ENCODE data around the gene ADIPOQ. TPM values are rescaled to one million over a fixed set of nuclear protein-coding genes. Genes with fewer than 3 reads are reported as not detected.
"Not testable (repeated sequence)": the region's sequence is repeated elsewhere in the genome, so short reads cannot be mapped to it uniquely, and the experiment has no call there.

ADIPOQ gene
- polyA plus RNA-seq, 1 donor (not counting 4 experiments of a cell fraction or from before 2014, with no cell fraction given): not detected

DNA sequence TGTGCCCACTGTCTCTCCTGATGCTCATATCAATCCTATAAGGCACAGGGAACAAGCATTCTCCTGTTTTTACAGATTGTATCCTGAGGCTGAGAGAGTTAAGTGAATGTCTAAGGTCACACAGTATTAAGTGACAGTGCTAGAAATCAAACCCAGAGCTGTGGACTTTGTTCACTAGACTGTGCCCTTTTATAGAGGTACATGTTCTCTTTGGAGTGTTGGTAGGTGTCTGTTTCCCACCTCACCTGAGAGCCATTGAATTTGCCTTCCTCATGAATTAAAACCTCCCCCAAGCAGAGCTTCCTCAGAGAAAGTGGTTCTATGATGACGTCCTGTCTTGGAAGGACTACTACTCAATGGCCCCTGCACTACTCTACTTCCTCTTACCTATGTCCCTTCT, 12.4 kb downstream of the ADIPOQ start:
- Histone ChIP-seq H2AFZ (ENCODE audit: control insufficient read depth, low read length) (no peak overlapping the region), H3K4me3 (ENCODE audit: control insufficient read depth in 2 of 3, extremely low read depth in 1 of 3, insufficient read depth in 2 of 3, low read depth in 1 of 3, low read length in 3 of 3) (no peak overlapping the region), H3K9ac (ENCODE audit: control insufficient read depth, extremely low read depth, insufficient read depth, low read length) (no peak overlapping the region), H3K36me3 (ENCODE audit: control insufficient read depth in 2 of 2, extremely low read depth in 1 of 2, insufficient read depth in 2 of 2, low read length in 2 of 2) (no peaks in the 10 kb centered on the region), H3K9me3 (ENCODE audit: control insufficient read depth, low read depth, low read length) (no peaks in the 10 kb centered on the region), H3K4me1 (ENCODE audit: control insufficient read depth, extremely low read depth, insufficient read depth, low read length) (no peaks in the 10 kb centered on the region), H3K27me3 (ENCODE audit: control insufficient read depth, extremely low read depth, insufficient read depth, low read length) (no peaks in the 10 kb centered on the region), H3K9me1 (ENCODE audit: control insufficient read depth, extremely low read depth, insufficient read depth, low read length) (no peaks in the 10 kb centered on the region), H3K4me2 (ENCODE audit: control insufficient read depth, extremely low read depth, insufficient read depth, low read depth, low read length) (no peak overlapping the region), H3K79me2 (ENCODE audit: control insufficient read depth, insufficient read depth, low read length) (no peaks in the 10 kb centered on the region), H4K20me1 (ENCODE audit: control insufficient read depth, extremely low read depth, insufficient read depth, low read length) (no peaks in the 10 kb centered on the region), H3K27ac (ENCODE audit: control insufficient read depth, insufficient read depth, low read length) (no peak overlapping the region)
- DNase-seq (ENCODE audit: low read depth, low spot score): no peak
- no peak for FAIRE-seq
- TF ChIP-seq EZH2 (IDR thresholded peaks at IDR 0.05; ENCODE audit: low read length) (no peak), CTCF (optimal IDR thresholded peaks at IDR 0.05 in 1 of 3, IDR thresholded peaks at IDR 0.05 in 1 of 3, conservative IDR thresholded peaks at IDR 0.05 in 1 of 3; ENCODE audit: extremely low read depth in 1 of 3, insufficient read depth in 2 of 3, low read length in 3 of 3) (no peak)
- dilution Hi-C loops (cut with MboI; ENCODE audit: extremely low pct_ligation_motif_present, low sequenced_read_pairs): no loop called here

- Histone ChIP-seq H3K27ac (ENCODE audit: control insufficient read depth, insufficient read depth, low read length) (no peak overlapping the region), H3K9me1 (ENCODE audit: control insufficient read depth, extremely low read depth, insufficient read depth, low read length) (no peaks in the 10 kb centered on the region), H3K36me3 (ENCODE audit: control insufficient read depth in 2 of 2, extremely low read depth in 1 of 2, insufficient read depth in 2 of 2, low read length in 2 of 2) (no peaks in the 10 kb centered on the region), H3K4me2 (ENCODE audit: control insufficient read depth, extremely low read depth, insufficient read depth, low read depth, low read length) (no peak overlapping the region), H3K27me3 (ENCODE audit: control insufficient read depth, extremely low read depth, insufficient read depth, low read length) (no peaks in the 10 kb centered on the region), H3K9me3 (ENCODE audit: control insufficient read depth, low read depth, low read length) (no peaks in the 10 kb centered on the region), H2AFZ (ENCODE audit: control insufficient read depth, low read length) (no peak overlapping the region), H3K4me3 (ENCODE audit: control insufficient read depth in 2 of 3, extremely low read depth in 1 of 3, insufficient read depth in 2 of 3, low read depth in 1 of 3, low read length in 3 of 3) (no peak overlapping the region), H4K20me1 (ENCODE audit: control insufficient read depth, extremely low read depth, insufficient read depth, low read length) (no peaks in the 10 kb centered on the region), H3K79me2 (ENCODE audit: control insufficient read depth, insufficient read depth, low read length) (no peaks in the 10 kb centered on the region), H3K4me1 (ENCODE audit: control insufficient read depth, extremely low read depth, insufficient read depth, low read length) (peaks cover 6% of the 10 kb centered on the region), H3K9ac (ENCODE audit: control insufficient read depth, extremely low read depth, insufficient read depth, low read length) (no peak overlapping the region)
- FAIRE-seq: no peak
- TF ChIP-seq EZH2 (IDR thresholded peaks at IDR 0.05; ENCODE audit: low read length) (no peak), CTCF (optimal IDR thresholded peaks at IDR 0.05 in 1 of 3, IDR thresholded peaks at IDR 0.05 in 1 of 3, conservative IDR thresholded peaks at IDR 0.05 in 1 of 3; ENCODE audit: extremely low read depth in 1 of 3, insufficient read depth in 2 of 3, low read length in 3 of 3) (no peak)
- no peak for DNase-seq (ENCODE audit: low read depth, low spot score)
- dilution Hi-C loops (cut with MboI; ENCODE audit: extremely low pct_ligation_motif_present, low sequenced_read_pairs): no loop called here
Observed at GRCh38 chr3:186857743-186858142, 15.2 kb downstream of the ADIPOQ start.

DNA sequence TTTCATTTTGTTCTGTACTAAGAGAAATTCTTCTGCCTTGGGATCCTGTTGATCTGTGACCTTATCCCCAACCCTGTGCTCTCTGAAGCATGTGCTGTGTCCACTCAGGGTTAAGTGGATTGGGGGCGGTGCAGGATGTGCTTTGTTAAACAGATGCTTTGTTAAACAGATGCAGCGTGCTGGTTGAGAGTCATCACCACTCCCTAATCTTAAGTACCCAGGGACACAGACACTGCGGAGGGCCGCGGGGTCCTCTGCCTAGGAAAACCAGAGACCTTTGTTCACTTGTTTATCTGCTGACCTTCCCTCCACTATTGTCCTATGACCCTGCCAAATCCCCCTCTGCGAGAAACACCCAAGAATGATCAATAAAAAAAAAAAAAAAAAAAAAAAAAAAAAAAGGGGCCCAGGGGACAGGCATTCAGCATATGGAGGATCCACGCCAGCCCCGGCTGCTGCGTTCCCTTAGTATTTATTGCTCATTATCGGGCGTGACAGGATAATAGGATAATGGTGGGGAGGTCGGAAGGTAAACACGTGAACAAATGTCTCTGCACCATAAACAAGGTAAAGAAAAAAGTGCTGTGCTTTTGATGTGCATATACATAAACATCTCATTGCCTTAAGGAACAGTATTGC, 22.8 kb downstream of the ADIPOQ start:
- H3K27me3 ChIP-seq (ENCODE audit: control insufficient read depth, extremely low read depth, insufficient read depth, low read length); H3K4me3 ChIP-seq (ENCODE audit: control insufficient read depth in 2 of 3, extremely low read depth in 1 of 3, insufficient read depth in 2 of 3, low read depth in 1 of 3, low read length in 3 of 3); FAIRE-seq; H3K9me1 ChIP-seq (ENCODE audit: control insufficient read depth, extremely low read depth, insufficient read depth, low read length); H3K9ac ChIP-seq (ENCODE audit: control insufficient read depth, extremely low read depth, insufficient read depth, low read length); dilution Hi-C loops (cut with MboI; ENCODE audit: extremely low pct_ligation_motif_present, low sequenced_read_pairs); H4K20me1 ChIP-seq (ENCODE audit: control insufficient read depth, extremely low read depth, insufficient read depth, low read length); H3K36me3 ChIP-seq (ENCODE audit: control insufficient read depth in 2 of 2, extremely low read depth in 1 of 2, insufficient read depth in 2 of 2, low read length in 2 of 2); H3K4me1 ChIP-seq (ENCODE audit: control insufficient read depth, extremely low read depth, insufficient read depth, low read length); H3K4me2 ChIP-seq (ENCODE audit: control insufficient read depth, extremely low read depth, insufficient read depth, low read depth, low read length); H2AFZ ChIP-seq (ENCODE audit: control insufficient read depth, low read length); H3K27ac ChIP-seq (ENCODE audit: control insufficient read depth, insufficient read depth, low read length); DNase-seq (ENCODE audit: low read depth, low spot score); H3K9me3 ChIP-seq (ENCODE audit: control insufficient read depth, low read depth, low read length); H3K79me2 ChIP-seq (ENCODE audit: control insufficient read depth, insufficient read depth, low read length): not testable (repeated sequence)

DNA sequence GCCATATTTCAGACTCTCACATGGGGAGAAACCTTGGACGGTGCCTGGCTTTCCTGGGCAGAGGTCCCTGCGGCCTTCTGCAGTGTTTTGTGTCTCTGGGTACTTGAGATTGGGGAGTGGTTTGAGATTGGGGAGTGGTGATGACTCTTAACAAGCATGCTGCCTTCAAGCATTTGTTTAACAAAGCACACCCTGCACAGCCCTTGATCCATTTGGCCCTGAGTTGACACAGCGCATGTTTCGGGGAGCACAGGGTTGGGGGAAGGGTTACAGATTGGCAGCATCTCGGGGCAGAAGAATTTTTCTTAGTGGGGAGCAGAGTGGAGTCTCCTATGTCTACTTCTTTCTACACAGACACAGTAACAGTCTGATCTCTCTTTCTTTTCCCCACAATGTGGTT, 23.6 kb downstream of the ADIPOQ start:
- dilution Hi-C loops (cut with MboI; ENCODE audit: extremely low pct_ligation_motif_present, low sequenced_read_pairs); H3K27ac ChIP-seq (ENCODE audit: control insufficient read depth, insufficient read depth, low read length); H3K36me3 ChIP-seq (ENCODE audit: control insufficient read depth in 2 of 2, extremely low read depth in 1 of 2, insufficient read depth in 2 of 2, low read length in 2 of 2); H3K4me2 ChIP-seq (ENCODE audit: control insufficient read depth, extremely low read depth, insufficient read depth, low read depth, low read length); H3K4me1 ChIP-seq (ENCODE audit: control insufficient read depth, extremely low read depth, insufficient read depth, low read length); H3K9me1 ChIP-seq (ENCODE audit: control insufficient read depth, extremely low read depth, insufficient read depth, low read length); H4K20me1 ChIP-seq (ENCODE audit: control insufficient read depth, extremely low read depth, insufficient read depth, low read length); H2AFZ ChIP-seq (ENCODE audit: control insufficient read depth, low read length); H3K4me3 ChIP-seq (ENCODE audit: control insufficient read depth in 2 of 3, extremely low read depth in 1 of 3, insufficient read depth in 2 of 3, low read depth in 1 of 3, low read length in 3 of 3); H3K79me2 ChIP-seq (ENCODE audit: control insufficient read depth, insufficient read depth, low read length); H3K27me3 ChIP-seq (ENCODE audit: control insufficient read depth, extremely low read depth, insufficient read depth, low read length); H3K9ac ChIP-seq (ENCODE audit: control insufficient read depth, extremely low read depth, insufficient read depth, low read length); DNase-seq (ENCODE audit: low read depth, low spot score); FAIRE-seq; H3K9me3 ChIP-seq (ENCODE audit: control insufficient read depth, low read depth, low read length): not testable (repeated sequence)
